HG02973 (cell line): ENCODE measurements around the gene HOXD3.

Source experiments
- ATAC-seq: cut with Tn5 transposase; IDR thresholded peaks from one replicate; pipeline ENCODE4 v1.9.1; 2021; ENCODE audit warnings: moderate library complexity; ENCODE audit not compliant: unreplicated experiment

HOXD3 gene

GRCh38 chr2:176174824-176175708, 18.0 kb downstream of the HOXD3 start:
- no peak for ATAC-seq

GRCh38 chr2:176175709-176176607, 18.9 kb downstream of the HOXD3 start:
- ATAC-seq = no peak

- ATAC-seq = no peak
Observed at GRCh38 chr2:176177580-176178037, 20.5 kb downstream of the HOXD3 start.

GRCh38 chr2:176178038-176178756, 21.1 kb downstream of the HOXD3 start:
- no peak for ATAC-seq

- ATAC-seq = no peak
Observed at GRCh38 chr2:176178757-176179295, 21.7 kb downstream of the HOXD3 start.

GRCh38 chr2:176181551-176181950, 24.4 kb downstream of the HOXD3 start:
- ATAC-seq = no peak

GRCh38 chr2:176182671-176183070, 25.6 kb downstream of the HOXD3 start:
- ATAC-seq = no peak

GRCh38 chr2:176184749-176185148, 27.6 kb downstream of the HOXD3 start:
- no peak for ATAC-seq

- ATAC-seq = no peak
Observed at GRCh38 chr2:176186024-176186423, 28.9 kb downstream of the HOXD3 start.

- ATAC-seq = no peak
Observed at GRCh38 chr2:176187200-176187898, 30.2 kb downstream of the HOXD3 start.

- no peak for ATAC-seq
Observed at GRCh38 chr2:176187899-176188773, 31.0 kb downstream of the HOXD3 start, which contains the start of gene HOXD1. Gene HOXD1, plus strand, starts transcription at chr2:176188668. Its CDS starts 134 bp downstream, at chr2:176188802.

GRCh38 chr2:176188774-176189680, 31.9 kb downstream of the HOXD3 start:
- ATAC-seq = no peak

- no peak for ATAC-seq
Observed at GRCh38 chr2:176189681-176190641, 32.9 kb downstream of the HOXD3 start.

- ATAC-seq = no peak
Observed at GRCh38 chr2:176192351-176192750, 35.2 kb downstream of the HOXD3 start.

- ATAC-seq = no peak
Observed at GRCh38 chr2:176193048-176193447, 35.9 kb downstream of the HOXD3 start.

- no peak for ATAC-seq
Observed at GRCh38 chr2:176199902-176200301, 42.8 kb downstream of the HOXD3 start.

- ATAC-seq = no peak
Observed at GRCh38 chr2:176200971-176201370, 43.9 kb downstream of the HOXD3 start.
